Retinal pigment epithelial cell (primary cell): ENCODE measurements around the gene VSIG10L2.
"Not testable (repeated sequence)": the region's sequence is repeated elsewhere in the genome, so short reads cannot be mapped to it uniquely, and the experiment has no call there.

Experiments used
- DNase-seq: peaks from one replicate; pipeline ENCODE4 v3.0.0-alpha.2; 2010; ENCODE audit warnings: low read depth
- H3K4me3 ChIP-seq: 2 replicates; pipeline ENCODE4 v1.5.1; 2011; ENCODE audit warnings: mild to moderate bottlenecking, low read length, control low read depth, moderate library complexity
- TF ChIP-seq, protein P1 (sequence below): conservative IDR thresholded peaks from 2 replicates; pipeline ENCODE4 v1.5.1; 2011; ENCODE audit warnings: low read depth, low read length, control low read depth, inconsistent platforms

Gene VSIG10L2

DNA sequence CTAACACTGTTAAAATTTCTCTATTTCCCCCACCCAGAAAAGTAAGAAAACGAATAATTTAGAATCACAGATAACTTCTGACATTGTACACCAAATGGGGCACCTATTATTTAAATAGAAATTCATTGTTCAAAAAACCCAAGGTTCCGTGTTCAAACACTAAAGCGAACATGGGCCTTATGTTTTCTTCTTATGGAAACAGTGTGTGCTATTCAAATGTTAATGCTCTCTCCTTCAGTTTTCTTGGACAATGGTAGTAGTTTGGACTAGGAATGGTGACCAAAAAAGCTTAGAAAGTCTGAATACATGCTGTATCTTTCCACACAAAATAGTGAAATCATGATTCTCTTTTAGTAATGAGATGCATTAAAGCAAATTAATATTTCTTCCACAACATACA, 33.7 kb downstream of the VSIG10L2 start:
- no peak overlapping the region for H3K4me3 ChIP-seq
- TF ChIP-seq, protein P1, sequence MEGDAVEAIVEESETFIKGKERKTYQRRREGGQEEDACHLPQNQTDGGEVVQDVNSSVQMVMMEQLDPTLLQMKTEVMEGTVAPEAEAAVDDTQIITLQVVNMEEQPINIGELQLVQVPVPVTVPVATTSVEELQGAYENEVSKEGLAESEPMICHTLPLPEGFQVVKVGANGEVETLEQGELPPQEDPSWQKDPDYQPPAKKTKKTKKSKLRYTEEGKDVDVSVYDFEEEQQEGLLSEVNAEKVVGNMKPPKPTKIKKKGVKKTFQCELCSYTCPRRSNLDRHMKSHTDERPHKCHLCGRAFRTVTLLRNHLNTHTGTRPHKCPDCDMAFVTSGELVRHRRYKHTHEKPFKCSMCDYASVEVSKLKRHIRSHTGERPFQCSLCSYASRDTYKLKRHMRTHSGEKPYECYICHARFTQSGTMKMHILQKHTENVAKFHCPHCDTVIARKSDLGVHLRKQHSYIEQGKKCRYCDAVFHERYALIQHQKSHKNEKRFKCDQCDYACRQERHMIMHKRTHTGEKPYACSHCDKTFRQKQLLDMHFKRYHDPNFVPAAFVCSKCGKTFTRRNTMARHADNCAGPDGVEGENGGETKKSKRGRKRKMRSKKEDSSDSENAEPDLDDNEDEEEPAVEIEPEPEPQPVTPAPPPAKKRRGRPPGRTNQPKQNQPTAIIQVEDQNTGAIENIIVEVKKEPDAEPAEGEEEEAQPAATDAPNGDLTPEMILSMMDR: no peak
- DNase-seq: no peak

DNA sequence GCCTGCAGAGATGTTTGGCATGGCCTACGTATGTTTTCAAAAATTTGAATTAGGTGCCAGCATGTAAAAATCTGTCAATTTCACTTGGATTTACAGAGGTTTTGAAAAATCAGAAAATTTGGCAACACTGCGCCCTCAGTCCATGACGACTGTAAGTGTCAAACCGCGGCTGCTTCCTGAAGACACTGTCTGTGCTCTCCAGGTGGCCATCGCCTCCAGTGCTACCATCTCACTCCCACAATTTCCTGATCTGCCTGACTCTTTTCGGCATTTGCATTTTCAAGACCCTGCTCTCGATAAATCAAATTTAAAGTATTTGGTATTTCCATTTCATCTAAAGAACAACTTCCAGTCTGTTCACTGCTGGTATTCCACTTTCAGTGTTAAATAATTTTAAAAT, 34.6 kb downstream of the VSIG10L2 start:
- no peak overlapping the region for H3K4me3 ChIP-seq
- DNase-seq: no peak
- TF ChIP-seq, protein P1: no peak

DNA sequence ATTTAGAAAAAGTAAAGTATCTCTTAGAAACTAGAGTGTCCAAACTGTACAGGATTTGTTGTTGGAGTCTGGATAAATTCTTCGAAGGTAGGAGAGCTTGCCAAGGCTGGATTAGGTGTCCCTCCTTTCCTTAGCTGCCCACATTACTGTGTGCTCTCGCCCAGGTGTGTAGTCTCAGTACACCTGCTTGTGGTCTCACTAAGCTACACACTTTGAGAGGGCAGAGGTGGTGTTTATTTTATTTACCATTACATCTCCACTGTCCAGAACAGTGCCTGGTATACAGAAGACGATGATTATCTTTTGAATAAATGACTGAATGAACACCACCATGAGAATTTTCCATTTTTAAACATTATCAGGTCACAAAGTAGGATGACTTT, 36.5 kb downstream of the VSIG10L2 start:
- DNase-seq: no peak
- TF ChIP-seq, protein P1: no peak
- no peak overlapping the region for H3K4me3 ChIP-seq

DNA sequence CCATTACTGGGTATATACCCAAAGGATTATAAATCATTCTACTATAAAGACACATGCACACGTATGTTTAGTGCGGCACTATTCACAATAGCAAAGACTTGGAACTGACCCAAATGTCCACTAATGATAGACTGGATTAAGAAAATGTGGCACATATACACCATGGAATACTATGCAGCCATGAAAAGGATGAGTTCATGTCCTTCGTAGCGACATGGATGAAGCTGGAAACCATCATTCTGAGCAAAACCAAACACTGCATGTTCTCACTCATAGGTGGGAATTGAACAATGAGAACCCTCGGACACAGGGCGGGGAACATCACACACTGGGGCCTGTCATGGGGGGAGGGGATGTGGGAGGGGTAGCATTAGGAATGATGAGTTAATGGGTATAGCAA, 40.1 kb downstream of the VSIG10L2 start:
- not testable (repeated sequence) for DNase-seq, H3K4me3 ChIP-seq

DNA sequence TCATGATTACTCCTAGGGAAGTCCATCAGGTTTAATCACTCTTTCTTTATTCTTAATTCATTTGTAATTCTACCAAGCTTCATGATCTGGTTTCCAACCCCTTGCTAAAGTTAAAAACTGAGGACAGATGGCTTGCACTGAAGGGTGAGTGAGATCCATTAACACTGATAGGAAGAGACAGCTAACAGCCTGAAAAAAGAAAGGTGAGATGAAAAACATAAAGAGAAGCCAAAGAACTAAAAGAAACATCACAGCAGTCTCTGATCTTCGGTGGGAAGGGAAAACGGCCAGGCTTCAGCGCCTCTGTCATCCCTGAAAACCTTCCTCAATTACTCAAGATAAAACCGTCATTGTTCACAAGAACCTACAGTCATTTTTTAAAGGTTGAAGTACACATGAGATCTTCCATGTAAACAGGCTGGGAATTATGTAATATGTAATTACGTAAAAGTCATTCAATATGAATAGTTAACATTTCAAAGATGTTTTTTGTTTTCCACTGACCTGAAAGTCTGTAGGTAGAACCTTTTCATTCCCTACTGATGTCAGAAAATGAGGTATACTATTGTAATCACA, 41.3 kb downstream of the VSIG10L2 start:
- no peak overlapping the region for H3K4me3 ChIP-seq
- TF ChIP-seq, protein P1: no peak

DNA sequence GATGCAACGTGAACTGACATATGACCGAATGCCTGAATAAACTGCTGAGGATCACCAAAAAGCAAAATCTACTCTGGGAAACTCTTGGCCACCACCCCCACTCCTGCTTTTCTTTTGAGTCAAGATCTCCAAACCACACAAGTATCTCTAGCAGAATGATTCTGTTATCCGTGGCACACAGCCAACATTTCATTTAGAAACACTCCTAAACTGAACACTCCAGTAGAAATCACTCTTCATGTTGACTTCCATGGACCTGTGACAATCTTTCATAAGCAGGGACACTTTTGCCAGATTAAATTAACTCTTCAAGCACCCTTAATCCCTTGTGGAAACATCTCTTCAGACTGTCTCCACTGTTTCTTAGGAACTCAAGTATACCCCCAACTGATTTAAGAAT, 44.4 kb downstream of the VSIG10L2 start:
- DNase-seq: no peak
- TF ChIP-seq, protein P1: no peak

More for the DNA sequence above, 41.3 kb downstream of the VSIG10L2 start:
- DNase-seq: no peak

DNA sequence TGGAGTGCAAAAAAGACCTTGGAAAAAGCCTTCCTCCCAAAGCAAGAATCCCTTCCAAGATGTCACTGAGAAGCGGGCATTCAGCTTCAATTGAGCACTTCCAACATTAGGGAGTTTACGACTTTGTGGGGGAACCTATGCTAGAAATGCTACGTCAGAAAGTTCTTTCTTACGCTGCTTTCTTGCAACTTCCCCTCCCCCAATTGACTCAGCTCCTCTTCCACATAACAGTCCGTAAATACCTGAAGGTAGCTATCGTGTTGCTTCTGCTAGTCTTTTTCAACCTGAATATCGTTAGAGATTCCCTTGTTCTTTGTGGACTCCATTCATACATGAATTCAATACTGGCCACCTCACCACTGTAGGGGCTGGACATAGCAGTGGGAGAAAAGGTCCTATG, 47.0 kb downstream of the VSIG10L2 start:
- TF ChIP-seq, protein P1: no peak
- DNase-seq: no peak
- no peak overlapping the region for H3K4me3 ChIP-seq

More for the DNA sequence above, 44.4 kb downstream of the VSIG10L2 start:
- H3K4me3 ChIP-seq: no peak overlapping the region

DNA sequence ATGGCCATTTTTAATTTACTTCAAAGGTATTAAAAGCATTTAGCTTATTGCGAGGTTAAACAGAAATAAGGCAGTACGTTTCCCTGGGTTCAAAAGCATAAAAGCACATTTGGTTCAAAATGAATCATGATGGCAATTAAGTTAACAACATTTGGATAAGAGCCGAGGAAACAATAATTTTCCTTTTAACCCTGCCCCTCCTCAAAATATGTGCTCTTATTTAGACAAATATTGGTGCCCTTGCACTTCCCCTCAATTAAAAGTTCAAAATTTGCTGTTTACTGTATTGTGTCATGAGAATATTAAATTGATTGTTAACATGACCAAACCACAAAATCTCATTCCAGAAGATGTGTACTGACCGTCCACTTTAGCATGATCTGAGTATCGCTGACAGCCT, 48.7 kb downstream of the VSIG10L2 start:
- DNase-seq: no peak
- no peak overlapping the region for H3K4me3 ChIP-seq
- TF ChIP-seq, protein P1: no peak
